Neural cell (in vitro differentiated cells): ENCODE measurements around the gene TMEM131. TPM values are rescaled to one million over a fixed set of nuclear protein-coding genes. Genes with fewer than 3 reads are reported as not detected.

ENCODE experiments used
- H2AFZ ChIP-seq: fragments of 200-600, 300-800 bp; sonication (generic), shearing (Covaris generic); 2 replicates; pipeline ENCODE4 v1.6.0; 2014; ENCODE audit warnings: low read depth, mild to moderate bottlenecking, antibody characterized with exemption, low read length, moderate library complexity
- H3F3A ChIP-seq: fragments of 200-600 bp; shearing (Covaris generic); 2 replicates; pipeline ENCODE4 v1.6.1; 2016; ENCODE audit warnings: mild to moderate bottlenecking, moderate library complexity, mixed read lengths, antibody characterized with exemption, low read length; ENCODE audit not compliant: insufficient read depth, poor library complexity, severe bottlenecking
- H3K27ac ChIP-seq: fragments of 200-600, 300-800 bp; sonication (generic), shearing (Covaris generic); 2 replicates; pipeline ENCODE4 v1.5.1; 2014; ENCODE audit warnings: mild to moderate bottlenecking, low read length, moderate library complexity
- H3K27me3 ChIP-seq: fragments of 300-800, 200-600 bp; sonication (generic), shearing (Covaris generic); 2 replicates; pipeline ENCODE4 v1.6.0; 2014; ENCODE audit warnings: mild to moderate bottlenecking, low read depth, low read length, moderate library complexity; ENCODE audit not compliant: insufficient read depth
- H3K36me3 ChIP-seq: fragments of 300-800, 200-600 bp; sonication (generic), shearing (Covaris generic); 2 replicates; pipeline ENCODE4 v1.5.1; 2014; ENCODE audit warnings: mild to moderate bottlenecking, antibody characterized with exemption, low read length, moderate library complexity; ENCODE audit not compliant: insufficient read depth
- H3K4me2 ChIP-seq: fragments of 300-800, 200-600 bp; sonication (generic), shearing (Covaris generic); 2 replicates; pipeline ENCODE4 v1.6.0; 2014; ENCODE audit warnings: mild to moderate bottlenecking, low read length
- H3K4me3 ChIP-seq: fragments of 300-800, 200-600 bp; sonication (generic), shearing (Covaris generic); 2 replicates; pipeline ENCODE4 v1.5.1; 2014; ENCODE audit warnings: mild to moderate bottlenecking, low read length, moderate library complexity
- H3K79me2 ChIP-seq: fragments of 200-600 bp; shearing (Covaris generic); replicated peaks from 2 replicates; pipeline ENCODE4 v1.6.0; 2014; ENCODE audit warnings: mild to moderate bottlenecking, low read length, moderate library complexity; ENCODE audit not compliant: insufficient read depth
- H3K9ac ChIP-seq: fragments of 300-800, 200-600 bp; sonication (generic), shearing (Covaris generic); 2 replicates; pipeline ENCODE4 v1.6.1; 2016; ENCODE audit warnings: mild to moderate bottlenecking, low read length, mixed read lengths
- H3K9me2 ChIP-seq: fragments of 200-600 bp; shearing (Covaris generic); 2 replicates; pipeline ENCODE4 v1.6.1; 2016; ENCODE audit warnings: mild to moderate bottlenecking, low read length, mixed read lengths; ENCODE audit not compliant: insufficient read depth
- H3K9me3 ChIP-seq: fragments of 200-600, 300-800 bp; sonication (generic), shearing (Covaris generic); 2 replicates; pipeline ENCODE4 v1.6.1; 2016; ENCODE audit warnings: mild to moderate bottlenecking, mixed run types, low read length, moderate library complexity, mixed read lengths
- H4K20me1 ChIP-seq: fragments of 200-600 bp; shearing (Covaris generic); 2 replicates; pipeline ENCODE4 v1.6.1; 2016; ENCODE audit warnings: mild to moderate bottlenecking, mixed run types; ENCODE audit not compliant: insufficient read depth
- CTCF ChIP-seq: fragments of 450-650 bp; IDR thresholded peaks from 2 replicates; pipeline ENCODE4 v1.5.1; 2014; ENCODE audit warnings: antibody characterized with exemption, mild to moderate bottlenecking, moderate library complexity; ENCODE audit not compliant: poor library complexity, severe bottlenecking
- EP300 ChIP-seq: fragments of 450-650 bp; conservative IDR thresholded peaks from 2 replicates; pipeline ENCODE4 v1.6.1; 2014; ENCODE audit warnings: antibody characterized with exemption, mild to moderate bottlenecking, moderate library complexity; ENCODE audit not compliant: poor library complexity, severe bottlenecking
- EZH2 ChIP-seq: fragments of 200-600, 300-800 bp; shearing (Covaris generic), sonication (generic); IDR thresholded peaks from 2 replicates; pipeline ENCODE4 v1.6.1; 2014; ENCODE audit warnings: antibody characterized with exemption, low read length, borderline replicate concordance, mild to moderate bottlenecking; ENCODE audit not compliant: insufficient read depth, poor library complexity, severe bottlenecking
- MXI1 ChIP-seq: fragments of 450-650 bp; conservative IDR thresholded peaks from 2 replicates; pipeline ENCODE4 v1.6.1; 2014; ENCODE audit warnings: antibody characterized with exemption, mild to moderate bottlenecking; ENCODE audit not compliant: poor library complexity, severe bottlenecking
- POLR2AphosphoS5 ChIP-seq: IDR thresholded peaks from 2 replicates; pipeline ENCODE4 v1.6.1; 2012
- RAD21 ChIP-seq: fragments of 450-650 bp; conservative IDR thresholded peaks from 2 replicates; pipeline ENCODE4 v1.6.1; 2014; ENCODE audit warnings: antibody characterized with exemption, mild to moderate bottlenecking, moderate library complexity
- REST ChIP-seq: IDR thresholded peaks from 2 replicates; pipeline ENCODE4 v1.6.1; 2012; ENCODE audit warnings: borderline replicate concordance
- SMC3 ChIP-seq: fragments of 450-650 bp; conservative IDR thresholded peaks from 2 replicates; pipeline ENCODE4 v1.6.1; 2014; ENCODE audit warnings: antibody characterized with exemption, mild to moderate bottlenecking, moderate library complexity; ENCODE audit not compliant: poor library complexity
- TAF1 ChIP-seq: IDR thresholded peaks from 2 replicates; pipeline ENCODE4 v1.6.1; 2012; ENCODE audit warnings: low read depth
- polyA plus RNA-seq: library from polyadenylated mRNA; depleted of rRNA; stranded (reverse); fragments of >200 nt; gene quantifications from 2 replicates; pipeline ENCODE4 v1.2.3, GENCODE V29; 2014

Gene TMEM131
- polyA plus RNA-seq, 1 donor from 2014 or later: 9.6 TPM

GRCh38 chr2:97869722-97870346 lies 125.9 kb downstream of the TMEM131 start:
- no peak overlapping the region for H3K27ac ChIP-seq
- H3F3A ChIP-seq: no peaks in the 10 kb centered on the region
- no peaks in the 10 kb centered on the region for H3K79me2 ChIP-seq
- H4K20me1 ChIP-seq: no peaks in the 10 kb centered on the region
- H3K4me2 ChIP-seq: no peak overlapping the region
- no peaks in the 10 kb centered on the region for H3K9me2 ChIP-seq
- no peaks in the 10 kb centered on the region for H3K27me3 ChIP-seq
- H3K9ac ChIP-seq: no peak overlapping the region
- H3K36me3 ChIP-seq: no peaks in the 10 kb centered on the region
- no peak overlapping the region for H2AFZ ChIP-seq
- no peak for TF ChIP-seq EZH2
- no peak for TF ChIP-seq TAF1
- no peak for TF ChIP-seq MXI1
- no peak for TF ChIP-seq SMC3
- TF ChIP-seq CTCF: no peak
- TF ChIP-seq RAD21: no peak
- no peak for TF ChIP-seq POLR2AphosphoS5
- no peak for TF ChIP-seq EP300
- TF ChIP-seq REST: no peak
- H3K4me3 ChIP-seq: no peak overlapping the region
- H3K9me3 ChIP-seq: no peaks in the 10 kb centered on the region

- Histone ChIP-seq H4K20me1 (no peaks in the 10 kb centered on the region), H3K79me2 (no peaks in the 10 kb centered on the region), H2AFZ (no peak overlapping the region), H3F3A (no peaks in the 10 kb centered on the region), H3K27ac (no peak overlapping the region), H3K4me3 (no peak overlapping the region), H3K9me3 (no peaks in the 10 kb centered on the region), H3K9ac (no peak overlapping the region), H3K27me3 (no peaks in the 10 kb centered on the region), H3K4me2 (no peak overlapping the region), H3K9me2 (no peaks in the 10 kb centered on the region), H3K36me3 (no peaks in the 10 kb centered on the region)
- TF ChIP-seq CTCF: no peak
- TF ChIP-seq POLR2AphosphoS5: no peak
- no peak for TF ChIP-seq TAF1
- no peak for TF ChIP-seq MXI1
- no peak for TF ChIP-seq EP300
- no peak for TF ChIP-seq RAD21
- no peak for TF ChIP-seq SMC3
- no peak for TF ChIP-seq EZH2
- no peak for TF ChIP-seq REST
Measured at GRCh38 chr2:97868986-97869721, 126.6 kb downstream of the TMEM131 start.
